Measurements from ENCODE around the gene ABCB6. TPM values are rescaled to one million over a fixed set of nuclear protein-coding genes. Genes with fewer than 3 reads are reported as not detected.

Gene ABCB6
- total RNA-seq, 2 donors from 2014 or later, result 39.1 to 76.0 TPM

DNA sequence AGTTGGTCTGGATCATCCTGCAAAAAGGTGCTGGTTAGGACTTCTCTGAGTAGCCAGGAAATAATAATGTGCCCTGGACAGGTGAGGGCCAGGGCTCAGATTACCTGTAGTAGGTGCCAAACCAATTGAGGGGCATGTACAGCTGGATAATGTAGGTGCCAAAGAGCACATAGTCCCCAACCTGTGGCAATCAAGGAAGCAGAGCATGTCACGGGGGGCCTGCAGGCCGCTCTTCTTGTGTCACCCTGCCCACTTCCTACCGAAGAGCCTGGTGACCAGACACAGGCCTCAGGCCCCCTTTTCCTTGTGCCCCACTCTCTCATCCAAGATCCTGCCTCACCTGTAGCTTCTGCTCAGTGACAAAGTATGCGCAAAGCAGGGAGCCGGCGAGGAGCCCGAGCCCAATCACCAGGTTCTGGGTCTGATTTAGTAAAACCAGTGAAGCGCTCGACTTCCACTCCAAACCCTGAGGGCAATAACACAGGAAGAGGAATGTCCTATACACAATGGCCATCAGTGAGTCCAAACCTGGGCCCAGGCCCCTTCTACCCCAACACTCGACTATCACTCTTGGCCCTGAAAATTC lies 5.2 kb downstream of the ABCB6 start:
- Histone ChIP-seq H3K4me1 (ENCODE audit: control insufficient read depth, insufficient read depth, low read length) (no peaks in the 10 kb centered on the region), H3K27ac (ENCODE audit: low read depth, low read length) (no peak overlapping the region), H3K36me3 (ENCODE audit: control insufficient read depth, insufficient read depth, low read length) (peaks cover 61% of the 10 kb centered on the region), H3K9ac (ENCODE audit: extremely low read depth, low read length, poor library complexity, severe bottlenecking) (no peak overlapping the region), H3K27me3 (ENCODE audit: control insufficient read depth, insufficient read depth, low read length, poor library complexity, severe bottlenecking) (no peaks in the 10 kb centered on the region), H3K4me3 (ENCODE audit: low read length) (no peak overlapping the region), H3K9me3 (ENCODE audit: control insufficient read depth, low read length) (no peaks in the 10 kb centered on the region)
- DNase-seq, result no peak
- Mint-ChIP-seq H3K9me3 (no peaks in the 10 kb centered on the region), H3K27ac (no peak overlapping the region), H3K36me3 (ENCODE audit: low read depth) (peaks cover 52% of the 10 kb centered on the region), H3K27me3 (ENCODE audit: insufficient read depth) (no peaks in the 10 kb centered on the region), H3K4me1 (peaks cover 12% of the 10 kb centered on the region), H3K4me3 (no peak overlapping the region)
- 97 to 100% methylated on average over 9 to 10 of the region's 10 CpGs for WGBS, 2 experiments (ENCODE audit: insufficient coverage in 1 of 2, insufficient read length in 1 of 2)
- TF ChIP-seq, protein P1, sequence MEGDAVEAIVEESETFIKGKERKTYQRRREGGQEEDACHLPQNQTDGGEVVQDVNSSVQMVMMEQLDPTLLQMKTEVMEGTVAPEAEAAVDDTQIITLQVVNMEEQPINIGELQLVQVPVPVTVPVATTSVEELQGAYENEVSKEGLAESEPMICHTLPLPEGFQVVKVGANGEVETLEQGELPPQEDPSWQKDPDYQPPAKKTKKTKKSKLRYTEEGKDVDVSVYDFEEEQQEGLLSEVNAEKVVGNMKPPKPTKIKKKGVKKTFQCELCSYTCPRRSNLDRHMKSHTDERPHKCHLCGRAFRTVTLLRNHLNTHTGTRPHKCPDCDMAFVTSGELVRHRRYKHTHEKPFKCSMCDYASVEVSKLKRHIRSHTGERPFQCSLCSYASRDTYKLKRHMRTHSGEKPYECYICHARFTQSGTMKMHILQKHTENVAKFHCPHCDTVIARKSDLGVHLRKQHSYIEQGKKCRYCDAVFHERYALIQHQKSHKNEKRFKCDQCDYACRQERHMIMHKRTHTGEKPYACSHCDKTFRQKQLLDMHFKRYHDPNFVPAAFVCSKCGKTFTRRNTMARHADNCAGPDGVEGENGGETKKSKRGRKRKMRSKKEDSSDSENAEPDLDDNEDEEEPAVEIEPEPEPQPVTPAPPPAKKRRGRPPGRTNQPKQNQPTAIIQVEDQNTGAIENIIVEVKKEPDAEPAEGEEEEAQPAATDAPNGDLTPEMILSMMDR (conservative IDR thresholded peaks at IDR 0.05), result no peak

DNA sequence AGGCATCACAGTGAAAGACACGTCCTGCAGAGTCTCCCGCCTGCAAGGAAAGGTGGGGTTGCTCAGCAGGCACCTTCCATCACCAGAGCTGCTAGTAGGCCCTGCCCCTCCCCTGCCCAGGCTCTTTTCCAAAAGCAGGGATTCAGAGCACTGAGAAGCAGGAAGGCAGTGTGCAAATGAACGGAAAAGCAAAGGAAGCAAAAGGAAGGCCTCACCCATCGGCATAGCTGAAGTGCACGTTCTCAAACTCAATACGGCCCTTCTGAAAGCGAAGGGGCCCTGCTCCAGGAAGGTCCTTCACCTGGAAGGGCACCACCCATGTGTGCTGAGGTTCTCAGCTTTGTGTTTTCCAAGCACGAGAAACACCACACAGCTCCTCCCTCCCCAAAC lies 5.7 kb downstream of the ABCB6 start:
- H3K36me3 Mint-ChIP-seq (ENCODE audit: low read depth), result peaks cover 58% of the 10 kb centered on the region
- no peak overlapping the region for H3K27ac ChIP-seq (ENCODE audit: low read depth, low read length)
- peaks cover 66% of the 10 kb centered on the region for H3K36me3 ChIP-seq (ENCODE audit: control insufficient read depth, insufficient read depth, low read length)
- peaks cover 11% of the 10 kb centered on the region for H3K4me1 Mint-ChIP-seq
- no peaks in the 10 kb centered on the region for H3K27me3 ChIP-seq (ENCODE audit: control insufficient read depth, insufficient read depth, low read length, poor library complexity, severe bottlenecking)
- DNase-seq, result no peak
- no peaks in the 10 kb centered on the region for H3K4me1 ChIP-seq (ENCODE audit: control insufficient read depth, insufficient read depth, low read length)
- H3K9me3 ChIP-seq (ENCODE audit: control insufficient read depth, low read length), result no peaks in the 10 kb centered on the region
- H3K27me3 Mint-ChIP-seq (ENCODE audit: insufficient read depth), result no peaks in the 10 kb centered on the region
- 92 to 96% methylated on average over 7 to 8 of the region's 8 CpGs for WGBS, 2 experiments (ENCODE audit: insufficient coverage in 1 of 2, insufficient read length in 1 of 2)
- no peak overlapping the region for H3K27ac Mint-ChIP-seq
- H3K4me3 ChIP-seq (ENCODE audit: low read length), result no peak overlapping the region
- TF ChIP-seq, protein P1 (conservative IDR thresholded peaks at IDR 0.05), result no peak
- no peak overlapping the region for H3K4me3 Mint-ChIP-seq
- H3K9me3 Mint-ChIP-seq, result no peaks in the 10 kb centered on the region
- H3K9ac ChIP-seq (ENCODE audit: extremely low read depth, low read length, poor library complexity, severe bottlenecking), result no peak overlapping the region

DNA sequence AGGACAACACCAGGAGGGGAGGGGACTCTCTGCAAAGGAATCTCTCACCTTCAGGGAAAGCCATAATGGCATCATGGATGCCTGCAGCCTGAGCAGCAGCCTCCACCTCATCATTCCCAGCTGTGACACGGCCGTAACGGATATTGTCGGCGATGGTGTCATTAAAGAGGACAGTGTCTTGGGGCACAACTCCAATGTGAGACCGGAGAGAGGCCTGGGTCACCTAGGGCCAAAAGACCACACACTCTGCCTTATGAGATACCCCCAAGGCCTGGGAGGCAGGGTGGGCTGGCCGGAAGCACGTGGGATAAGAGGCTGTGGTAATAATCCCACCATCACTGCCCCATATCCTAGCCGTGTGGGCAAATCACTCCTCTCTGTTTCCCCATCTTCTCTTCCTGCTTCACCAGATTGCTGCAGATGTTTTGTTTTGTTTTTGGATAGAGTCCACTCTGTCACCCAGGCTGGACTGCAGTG lies 7.8 kb downstream of the ABCB6 start:
- no peak for DNase-seq
- Mint-ChIP-seq H3K9me3 (no peaks in the 10 kb centered on the region), H3K27ac (peak overlapping the region; percentile 36), H3K27me3 (ENCODE audit: insufficient read depth) (no peaks in the 10 kb centered on the region), H3K36me3 (ENCODE audit: low read depth) (peaks cover 50% of the 10 kb centered on the region), H3K4me3 (no peak overlapping the region), H3K4me1 (peaks cover 6% of the 10 kb centered on the region)
- peaks cover 65% of the 10 kb centered on the region for H3K36me3 ChIP-seq (ENCODE audit: control insufficient read depth, insufficient read depth, low read length)
- H3K27ac ChIP-seq (ENCODE audit: low read depth, low read length), result no peak overlapping the region
- H3K9ac ChIP-seq (ENCODE audit: extremely low read depth, low read length, poor library complexity, severe bottlenecking), result no peak overlapping the region
- H3K4me3 ChIP-seq (ENCODE audit: low read length), result no peak overlapping the region
- no peaks in the 10 kb centered on the region for H3K9me3 ChIP-seq (ENCODE audit: control insufficient read depth, low read length)
- TF ChIP-seq, protein P1 (conservative IDR thresholded peaks at IDR 0.05), result no peak
- 92 to 95% methylated on average over 6 to 9 of the region's 9 CpGs for WGBS, 2 experiments (ENCODE audit: insufficient coverage in 1 of 2, insufficient read length in 1 of 2)
- no peaks in the 10 kb centered on the region for H3K27me3 ChIP-seq (ENCODE audit: control insufficient read depth, insufficient read depth, low read length, poor library complexity, severe bottlenecking)
- no peaks in the 10 kb centered on the region for H3K4me1 ChIP-seq (ENCODE audit: control insufficient read depth, insufficient read depth, low read length)
